Measurements from ENCODE around the gene CATSPER3.
"Not testable (repeated sequence)": the region's sequence is repeated elsewhere in the genome, so short reads cannot be mapped to it uniquely, and the experiment has no call there.

The CATSPER3 gene

DNA sequence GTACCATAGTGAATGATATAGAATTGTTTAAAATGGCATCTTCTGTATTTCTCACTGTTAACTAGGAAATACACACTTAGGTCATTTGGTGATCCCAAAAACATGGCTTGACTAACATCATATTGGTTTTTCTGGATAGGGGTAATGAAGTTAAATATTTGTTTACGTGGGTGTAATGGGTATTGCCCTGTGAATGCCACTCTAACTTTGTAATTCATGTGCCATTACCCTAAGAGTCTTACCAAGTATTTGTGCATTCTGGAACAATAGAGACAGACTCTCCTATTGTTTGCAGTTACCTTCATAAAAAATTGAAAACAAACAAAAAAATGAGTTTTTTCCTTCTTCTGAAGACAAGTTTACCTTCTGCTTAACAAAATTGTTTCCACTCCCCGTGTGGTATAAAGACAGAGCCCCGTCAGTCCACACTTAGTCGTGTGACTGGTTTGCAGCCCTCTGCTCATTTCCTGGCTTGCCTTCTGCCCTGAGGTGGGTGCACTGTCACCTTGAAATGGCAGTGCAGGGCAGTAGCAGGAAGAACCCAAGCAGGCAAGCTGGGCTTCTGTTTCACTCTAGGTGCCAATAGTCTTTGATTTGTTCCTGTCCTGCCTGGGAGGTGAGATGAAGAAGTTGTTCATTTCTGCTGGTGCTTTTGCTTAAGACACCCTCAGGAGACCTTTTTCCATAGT lies 9.6 kb upstream of the CATSPER3 start:
- TF ChIP-seq POLR2A (IDR thresholded peaks at IDR 0.05; ENCODE audit: low read length): no peak
- TF ChIP-seq GATA1 (IDR thresholded peaks at IDR 0.05; ENCODE audit: low read depth, low read length): no peak
- no peak for DNase-seq

DNA sequence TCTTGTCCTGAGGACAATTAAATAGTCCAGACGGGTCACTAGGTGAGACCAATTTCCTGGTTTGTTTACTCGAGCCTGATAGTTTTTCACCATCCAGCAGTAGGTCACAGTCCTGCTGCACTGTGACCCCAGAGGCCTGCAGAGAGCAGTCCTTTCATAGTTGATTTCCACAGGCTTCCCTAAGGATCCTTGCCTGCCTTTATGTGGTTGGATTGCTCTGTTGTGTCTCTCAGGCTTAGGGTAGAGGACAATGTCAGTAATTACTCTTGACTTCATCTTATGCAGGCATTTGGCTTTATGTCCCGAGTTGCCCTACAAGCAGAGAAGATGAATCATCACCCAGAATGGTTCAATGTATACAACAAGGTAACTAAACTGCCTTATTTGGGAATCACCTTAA lies 9.0 kb upstream of the CATSPER3 start:
- TF ChIP-seq POLR2A (IDR thresholded peaks at IDR 0.05; ENCODE audit: low read length) (no peak), GATA1 (IDR thresholded peaks at IDR 0.05; ENCODE audit: low read depth, low read length) (no peak)
- DNase-seq: no peak

DNA sequence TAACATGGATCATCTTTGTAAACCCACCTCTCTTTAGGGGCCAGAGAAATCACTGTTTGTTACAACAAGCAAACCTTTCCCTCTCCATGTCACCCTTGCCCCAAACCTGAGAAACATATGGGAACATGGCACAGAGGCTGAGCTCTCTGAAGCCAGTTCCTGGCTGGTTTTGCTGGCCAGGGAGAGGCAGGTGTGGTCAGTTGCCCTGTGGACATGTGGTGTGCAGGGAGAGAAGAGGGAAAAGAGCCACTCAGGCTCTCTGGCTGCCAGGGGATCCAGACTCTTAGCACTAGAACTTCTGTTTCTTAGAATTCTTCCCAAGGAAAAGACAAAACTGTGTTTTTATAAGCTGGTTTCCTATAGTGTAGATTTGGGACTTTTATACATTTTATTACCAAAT lies 4.6 kb upstream of the CATSPER3 start:
- TF ChIP-seq POLR2A (IDR thresholded peaks at IDR 0.05; ENCODE audit: low read length): no peak
- no peak for TF ChIP-seq GATA1 (IDR thresholded peaks at IDR 0.05; ENCODE audit: low read depth, low read length)
- DNase-seq: no peak

DNA sequence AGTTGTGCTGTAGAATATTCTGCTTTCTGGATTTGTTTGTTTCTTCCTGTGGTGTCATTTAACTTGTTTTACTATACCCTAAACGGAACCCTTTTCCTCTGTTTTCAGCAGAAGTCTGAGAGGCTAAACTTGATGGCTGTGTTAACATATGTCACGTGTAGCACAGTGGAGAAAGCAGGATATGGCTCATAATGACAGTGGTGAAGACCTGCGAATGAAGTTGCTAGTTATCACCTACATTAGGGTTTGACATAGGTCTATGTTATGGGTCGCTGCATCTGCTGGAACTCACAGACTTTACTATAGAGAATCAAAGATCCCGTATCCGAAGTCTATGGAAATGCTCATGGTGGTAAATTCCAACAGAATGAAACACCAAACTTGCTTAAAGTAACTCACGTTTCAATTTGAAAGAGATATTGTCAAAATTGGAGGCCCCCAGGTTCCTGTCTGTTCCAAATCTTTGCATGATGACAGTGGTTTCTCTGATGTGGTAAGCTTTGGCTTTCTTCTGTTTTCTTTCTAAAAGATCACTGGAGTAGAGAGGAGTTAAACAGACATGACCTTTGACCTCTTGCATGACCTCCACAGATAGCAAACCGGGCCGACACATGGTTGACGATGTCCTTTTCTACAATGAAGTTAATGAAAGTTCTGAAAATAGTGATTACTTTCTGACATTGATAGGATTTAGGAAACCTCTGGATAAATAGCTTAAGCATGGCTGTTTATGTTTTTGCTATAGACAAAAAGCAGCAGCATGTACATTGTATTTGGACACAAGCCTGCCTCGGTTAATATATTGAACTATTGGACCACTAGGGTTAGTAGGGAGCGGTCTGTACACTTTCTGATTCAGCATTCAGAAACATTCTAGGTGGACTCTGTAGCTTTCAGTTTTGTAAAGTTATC lies 3.1 kb upstream of the CATSPER3 start:
- no peak for DNase-seq
- TF ChIP-seq POLR2A (IDR thresholded peaks at IDR 0.05; ENCODE audit: low read length) (no peak), GATA1 (IDR thresholded peaks at IDR 0.05; ENCODE audit: low read depth, low read length) (no peak)

DNA sequence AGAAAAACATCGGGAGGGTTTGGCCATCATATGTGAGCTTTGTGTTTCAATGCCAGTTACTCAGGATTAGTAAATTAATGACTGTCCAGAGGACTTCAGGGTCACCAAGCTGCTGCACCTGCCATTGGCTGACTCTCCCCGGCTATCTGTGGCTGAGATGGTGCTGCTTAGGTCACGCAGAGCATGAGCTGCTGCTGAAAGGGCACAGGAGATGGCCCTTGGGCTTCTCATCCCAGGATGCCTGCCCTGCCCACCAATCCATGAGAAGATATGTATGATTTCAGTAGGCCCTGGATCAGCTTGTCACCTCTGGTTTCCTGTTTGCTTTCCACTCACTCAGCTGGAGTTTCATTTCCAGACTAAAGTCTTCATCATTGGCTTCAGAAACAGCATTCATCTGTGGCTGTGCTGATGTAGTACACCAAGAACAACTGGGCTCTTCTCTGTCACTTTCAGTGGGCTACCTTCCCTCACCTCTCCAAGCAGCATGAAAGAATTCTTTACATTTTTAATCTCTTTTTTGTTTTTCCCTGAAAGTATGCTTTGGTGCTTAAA lies 2.4 kb upstream of the CATSPER3 start:
- DNase-seq: no peak
- TF ChIP-seq POLR2A (IDR thresholded peaks at IDR 0.05; ENCODE audit: low read length) (no peak), GATA1 (IDR thresholded peaks at IDR 0.05; ENCODE audit: low read depth, low read length) (no peak)

DNA sequence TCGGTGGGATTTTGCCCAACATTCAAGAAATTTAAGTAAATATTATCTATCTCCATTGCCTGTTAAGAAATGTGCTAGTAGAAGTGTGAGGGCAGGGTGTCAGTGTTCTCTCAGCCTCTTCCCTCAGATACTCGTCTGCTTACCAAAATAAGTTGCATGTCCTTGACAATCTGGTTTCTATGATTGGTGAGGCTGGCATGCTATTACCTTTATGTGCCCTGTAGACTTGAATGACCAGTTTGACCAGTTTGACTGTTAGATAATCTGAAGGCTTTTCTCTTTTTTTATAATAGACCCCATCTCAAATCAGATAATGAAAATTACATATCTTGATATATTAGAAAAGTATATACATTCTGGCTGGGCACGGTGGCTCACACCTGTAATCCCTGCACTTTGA lies 348 bp downstream of the CATSPER3 start:
- TF ChIP-seq GATA1 (IDR thresholded peaks at IDR 0.05; ENCODE audit: low read depth, low read length) (no peak), POLR2A (IDR thresholded peaks at IDR 0.05; ENCODE audit: low read length) (no peak)
- no peak for DNase-seq

DNA sequence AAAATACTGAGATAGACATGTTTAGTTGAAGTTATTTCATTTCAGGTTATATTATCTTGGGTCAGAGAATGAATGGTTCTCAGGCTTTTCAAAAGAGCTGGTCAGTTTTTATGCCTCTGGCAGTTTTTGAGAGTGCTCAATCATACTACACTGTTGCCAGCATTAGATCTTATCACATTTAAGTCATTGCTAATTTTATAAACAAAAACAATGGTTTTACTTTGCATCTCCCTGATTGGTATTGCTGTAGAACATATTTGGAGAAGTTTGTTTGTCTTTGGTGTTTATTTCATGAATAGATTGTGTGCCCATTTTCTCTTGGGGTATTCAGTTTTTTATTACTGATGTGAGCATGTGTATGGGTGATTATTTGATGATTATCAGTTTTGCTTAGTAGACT lies 1.5 kb downstream of the CATSPER3 start:
- no peak for TF ChIP-seq GATA1 (IDR thresholded peaks at IDR 0.05; ENCODE audit: low read depth, low read length)
- no peak for TF ChIP-seq POLR2A (IDR thresholded peaks at IDR 0.05; ENCODE audit: low read length)
- DNase-seq: no peak

DNA sequence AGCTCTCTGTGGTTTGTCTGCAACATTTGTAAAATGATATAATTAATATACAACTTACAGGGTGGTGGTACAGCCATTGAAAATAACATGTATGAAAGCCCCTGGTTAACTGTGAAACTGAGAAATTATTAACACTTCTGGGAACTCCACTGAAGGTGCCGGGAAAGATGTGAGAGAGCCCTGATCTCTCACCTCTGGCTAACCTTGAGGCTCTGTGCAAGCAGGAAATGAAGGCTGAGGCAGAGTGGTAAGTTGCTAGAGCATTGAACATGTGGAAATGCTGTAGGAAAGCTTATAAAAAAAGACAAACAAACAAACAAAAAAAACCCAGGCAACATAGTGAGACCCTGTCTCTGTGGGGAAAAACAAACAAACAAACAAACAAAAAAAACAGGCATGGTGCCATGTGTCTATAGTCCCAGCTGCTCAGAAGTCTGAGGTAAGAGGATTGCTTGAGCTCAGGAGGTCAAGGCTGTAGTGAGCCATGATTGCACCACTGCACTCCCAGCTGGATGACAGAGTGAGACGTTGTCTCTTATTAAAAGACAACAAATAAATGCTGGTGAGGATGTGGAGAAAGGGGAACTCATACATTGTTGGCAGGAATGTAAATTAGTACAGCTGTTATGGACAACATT lies 7.5 kb downstream of the CATSPER3 start:
- TF ChIP-seq GATA1 (IDR thresholded peaks at IDR 0.05; ENCODE audit: low read depth, low read length): no peak
- no peak for TF ChIP-seq POLR2A (IDR thresholded peaks at IDR 0.05; ENCODE audit: low read length)
- DNase-seq: no peak

DNA sequence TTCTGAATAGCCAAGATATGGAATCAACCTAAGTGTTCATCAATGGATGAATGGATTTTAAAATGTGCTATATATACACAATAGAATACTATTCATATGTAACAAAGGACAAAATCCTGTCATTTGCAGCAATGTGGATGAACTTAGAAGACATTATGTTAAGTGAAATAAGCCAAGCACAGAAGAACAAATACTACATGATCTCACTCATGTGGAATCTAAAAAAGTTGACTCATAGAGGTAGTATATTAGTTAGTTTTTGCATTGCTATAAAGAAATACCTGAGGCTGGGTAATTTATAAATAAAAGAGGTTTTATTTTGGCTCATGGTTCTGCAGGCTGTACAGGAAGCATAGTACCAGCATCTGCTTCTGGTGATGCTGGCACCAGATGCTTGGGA lies 8.1 kb downstream of the CATSPER3 start:
- no peak for TF ChIP-seq POLR2A (IDR thresholded peaks at IDR 0.05; ENCODE audit: low read length)
- TF ChIP-seq GATA1 (IDR thresholded peaks at IDR 0.05; ENCODE audit: low read depth, low read length): no peak
- DNase-seq: no peak

DNA sequence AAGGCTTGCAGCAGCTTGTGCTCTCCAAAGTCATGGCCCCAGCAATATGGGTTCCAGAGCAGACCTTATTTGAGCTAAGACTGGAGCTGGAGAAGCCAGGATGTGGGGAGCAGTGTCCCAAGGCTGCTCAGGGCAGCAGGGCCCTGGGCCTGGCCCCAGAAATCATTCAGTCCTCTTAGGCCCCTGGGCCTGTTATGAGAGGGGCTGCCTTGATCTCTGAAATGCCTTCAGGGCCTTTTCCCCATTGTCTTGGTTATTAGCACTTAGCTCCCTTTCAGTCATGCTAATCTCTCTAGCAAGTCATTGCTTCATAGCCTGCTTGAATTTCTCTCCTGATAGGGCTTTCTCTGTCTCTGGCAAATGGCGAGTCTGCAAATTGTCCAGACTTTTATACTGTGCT lies 9.1 kb downstream of the CATSPER3 start:
- TF ChIP-seq POLR2A (IDR thresholded peaks at IDR 0.05; ENCODE audit: low read length) (no peak), GATA1 (IDR thresholded peaks at IDR 0.05; ENCODE audit: low read depth, low read length) (no peak)
- no peak for DNase-seq

DNA sequence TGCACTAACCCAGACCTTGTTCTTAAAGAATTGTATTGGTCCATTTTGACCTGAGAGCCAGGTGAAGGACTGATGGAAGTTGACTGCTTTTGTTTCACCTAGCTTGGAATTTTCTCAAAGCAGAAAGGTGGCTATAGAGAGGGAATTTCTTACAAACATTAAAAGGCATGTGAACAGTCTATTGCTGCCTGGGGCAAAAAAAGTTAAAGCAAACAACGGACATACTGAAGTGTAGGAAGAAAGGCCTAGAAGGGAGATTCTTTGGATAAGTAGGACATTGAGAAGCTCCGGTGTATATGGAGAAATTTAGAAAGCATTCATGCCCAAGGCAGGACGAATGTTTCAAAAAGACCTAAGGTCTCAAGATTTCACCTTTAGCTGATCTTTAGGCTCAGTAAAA lies 11.7 kb downstream of the CATSPER3 start:
- no peak for TF ChIP-seq GATA1 (IDR thresholded peaks at IDR 0.05; ENCODE audit: low read depth, low read length)
- TF ChIP-seq POLR2A (IDR thresholded peaks at IDR 0.05; ENCODE audit: low read length): no peak
- no peak for DNase-seq

DNA sequence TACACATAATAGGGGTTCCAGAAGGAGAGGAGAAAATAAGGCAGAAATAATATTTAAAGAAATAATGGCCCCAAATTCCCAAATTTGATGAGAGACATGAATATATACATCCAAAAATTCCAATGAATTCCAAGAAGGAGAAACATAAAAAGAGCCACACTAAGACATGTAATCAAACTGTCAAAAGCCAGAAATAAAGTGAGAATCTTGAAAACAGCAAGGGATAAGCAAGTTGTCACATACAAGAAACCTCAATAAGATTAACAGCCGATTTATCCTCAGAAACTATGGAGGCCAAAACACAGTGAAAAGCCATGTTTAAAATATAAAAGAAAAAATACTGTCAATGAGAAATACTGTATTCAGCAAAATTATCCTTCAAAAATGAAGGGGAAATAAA lies 14.5 kb downstream of the CATSPER3 start:
- peak; percentile 9 to 19 for DNase-seq
- TF ChIP-seq GATA1 (IDR thresholded peaks at IDR 0.05; ENCODE audit: low read depth, low read length): no peak
- no peak for TF ChIP-seq POLR2A (IDR thresholded peaks at IDR 0.05; ENCODE audit: low read length)

DNA sequence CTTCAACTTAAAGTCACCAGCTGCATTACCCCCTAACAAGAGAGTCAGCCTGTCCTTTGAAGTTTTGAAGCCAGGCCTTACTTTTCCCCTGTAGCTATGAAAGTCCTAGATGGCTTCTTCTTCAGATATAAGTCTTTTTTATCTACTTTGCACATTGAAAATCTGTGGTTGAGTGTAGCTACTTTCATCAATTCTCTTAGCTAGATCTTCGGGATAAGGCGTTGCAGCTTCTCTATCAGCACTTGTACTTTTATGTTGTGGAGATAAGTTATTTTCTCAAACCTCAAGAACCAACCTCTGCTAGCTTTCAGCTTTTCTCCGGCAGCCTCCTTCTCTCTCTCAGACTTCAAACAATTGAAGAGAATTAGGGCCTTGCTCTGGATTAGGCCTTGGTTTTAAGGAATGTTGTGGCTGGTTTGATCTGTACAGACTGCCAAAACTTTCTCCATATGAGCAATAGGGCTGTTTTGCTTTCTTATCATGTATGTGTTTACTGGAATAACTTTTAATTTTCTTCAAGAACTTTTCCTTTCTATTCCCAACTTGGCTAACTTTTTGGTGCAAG lies 21.6 kb downstream of the CATSPER3 start:
- no peak for TF ChIP-seq POLR2A (IDR thresholded peaks at IDR 0.05; ENCODE audit: low read length)
- no peak for TF ChIP-seq GATA1 (IDR thresholded peaks at IDR 0.05; ENCODE audit: low read depth, low read length)
- no peak for DNase-seq

DNA sequence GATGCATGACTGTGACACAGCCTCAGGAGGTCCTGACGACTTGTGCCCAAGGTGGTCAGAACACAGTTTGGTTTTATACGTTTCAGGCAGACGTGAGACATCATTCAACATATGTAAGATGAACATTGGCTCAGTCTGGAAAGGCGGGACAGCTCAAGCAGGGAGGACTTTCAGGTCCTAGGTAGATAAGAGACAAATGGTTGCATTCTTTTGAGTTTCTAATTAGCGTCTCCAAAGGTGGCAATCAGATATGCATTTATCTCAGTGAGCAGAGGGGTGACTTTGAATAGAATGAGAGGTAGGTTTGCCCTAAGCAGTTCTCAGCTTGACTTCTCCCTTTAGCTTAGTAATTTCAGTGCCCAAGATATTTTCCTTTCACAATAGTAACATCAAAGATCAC lies 22.5 kb downstream of the CATSPER3 start:
- DNase-seq: not testable (repeated sequence)

All from erythroblast (primary cell).